Measurements from ENCODE around the gene UNC13B. TPM values are rescaled to one million over a fixed set of nuclear protein-coding genes. Genes with fewer than 3 reads are reported as not detected.

The UNC13B gene
- total and polyA plus RNA-seq, 7 donors: 7.0 to 12.9 (median 10.5) TPM

- no peak for DNase-seq
- H3K4me1 ChIP-seq: no peaks in the 10 kb centered on the region
- no peaks in the 10 kb centered on the region for H3K36me3 ChIP-seq (ENCODE audit: insufficient read depth in 1 of 2, low read depth in 1 of 2)
- 63 to 70% (median 66%) methylated on average over 1 of the region's 1 CpG for WGBS, 3 donors
- no peak overlapping the region for H3K4me3 ChIP-seq
- intact Hi-C loops (cut with DNase I): no loop called here
- no peaks in the 10 kb centered on the region for H3K27me3 ChIP-seq (ENCODE audit: insufficient read depth in 3 of 3, low read length in 2 of 3)
- H3K27ac ChIP-seq: no peak overlapping the region
- no peaks in the 10 kb centered on the region for H3K9me3 ChIP-seq
- no peak for ATAC-seq
- TF ChIP-seq CTCF (IDR thresholded peaks at IDR 0.05): no peak
Observed at GRCh38 chr9:35448496-35448895, 286.7 kb downstream of the UNC13B start.

GRCh38 chr9:35452481-35452880 lies 290.7 kb downstream of the UNC13B start:
- ATAC-seq: no peak
- Histone ChIP-seq H3K4me3 (no peak overlapping the region), H3K27me3 (ENCODE audit: insufficient read depth in 3 of 3, low read length in 2 of 3) (no peaks in the 10 kb centered on the region), H3K4me1 (no peaks in the 10 kb centered on the region), H3K27ac (no peak overlapping the region), H3K36me3 (ENCODE audit: insufficient read depth in 1 of 2, low read depth in 1 of 2) (no peaks in the 10 kb centered on the region), H3K9me3 (no peaks in the 10 kb centered on the region)
- TF ChIP-seq CTCF (IDR thresholded peaks at IDR 0.05): no peak
- no peak for DNase-seq
- WGBS, 3 donors: 85 to 92% (median 92%) methylated on average over 2 of the region's 2 CpGs
- intact Hi-C loops (cut with DNase I): no loop called here

- no peak overlapping the region for H3K27ac ChIP-seq
- no peak for DNase-seq
- no peaks in the 10 kb centered on the region for H3K4me1 ChIP-seq
- H3K4me3 ChIP-seq: no peak overlapping the region
- no peaks in the 10 kb centered on the region for H3K9me3 ChIP-seq
- TF ChIP-seq CTCF (IDR thresholded peaks at IDR 0.05): no peak
- WGBS, 3 donors: 78 to 83% (median 78%) methylated on average over 2 of the region's 2 CpGs
- H3K36me3 ChIP-seq (ENCODE audit: insufficient read depth in 1 of 2, low read depth in 1 of 2): no peaks in the 10 kb centered on the region
- intact Hi-C loops (cut with DNase I): no loop called here
- ATAC-seq: no peak
- no peaks in the 10 kb centered on the region for H3K27me3 ChIP-seq (ENCODE audit: insufficient read depth in 3 of 3, low read length in 2 of 3)
Observed at GRCh38 chr9:35453786-35454185, 292.0 kb downstream of the UNC13B start.

Other genes starting within 250 kb of the UNC13B start
- under 1 TPM in 2 of 4 donors, not detected in 2; 0.04 to 0.11 TPM for gene PHF24, start 203.7 kb upstream of the UNC13B start, total RNA-seq
- gene PHF24, start 203.7 kb upstream of the UNC13B start, polyA plus RNA-seq: under 1 TPM in 2 of 3 donors, not detected in 1; 0.03 to 0.04 TPM
- gene DNAJB5, start 172.3 kb upstream of the UNC13B start, total RNA-seq: 100 to 1,000 TPM in 2 of 4 donors, 10 to 100 TPM in 2; 74.4 to 260 (median 152) TPM
- 100 to 1,000 TPM in 2 of 3 donors, 10 to 100 TPM in 1; 44.2 to 148 (median 145) TPM for gene DNAJB5, start 172.3 kb upstream of the UNC13B start, polyA plus RNA-seq
- gene VCP, start 89.4 kb upstream of the UNC13B start, total RNA-seq: 100 to 1,000 TPM; 362 to 491 (median 403) TPM
- gene VCP, start 89.4 kb upstream of the UNC13B start, polyA plus RNA-seq: 100 to 1,000 TPM; 237 to 412 (median 384) TPM
- gene FANCG, start 82.1 kb upstream of the UNC13B start, total RNA-seq: 1 to 10 TPM; 2.9 to 6.0 (median 3.7) TPM
- gene FANCG, start 82.1 kb upstream of the UNC13B start, polyA plus RNA-seq: 1 to 10 TPM; 1.6 to 4.5 (median 4.2) TPM
- 10 to 100 TPM in 1 of 4 donors, 1 to 10 TPM in 3; 6.8 to 11.3 (median 8.6) TPM for gene PIGO, start 65.4 kb upstream of the UNC13B start, total RNA-seq
- 10 to 100 TPM in 1 of 3 donors, 1 to 10 TPM in 2; 6.2 to 11.6 (median 8.1) TPM for gene PIGO, start 65.4 kb upstream of the UNC13B start, polyA plus RNA-seq
- 100 to 1,000 TPM in 3 of 4 donors, 10 to 100 TPM in 1; 98.6 to 138 (median 121) TPM for gene STOML2, start 58.9 kb upstream of the UNC13B start, total RNA-seq
- gene STOML2, start 58.9 kb upstream of the UNC13B start, polyA plus RNA-seq: 100 to 1,000 TPM; 141 to 228 (median 173) TPM
- gene ATOSB, start 46.1 kb upstream of the UNC13B start, total RNA-seq: 10 to 100 TPM in 3 of 4 donors, 1 to 10 TPM in 1; 10.0 to 17.1 (median 15.1) TPM
- gene ATOSB, start 46.1 kb upstream of the UNC13B start, polyA plus RNA-seq: 10 to 100 TPM in 2 of 3 donors, 1 to 10 TPM in 1; 9.1 to 27.6 (median 17.0) TPM

Measured in psoas muscle (tissue), 8 donors.